ENCODE results near the gene CHRNB4.

DNA sequence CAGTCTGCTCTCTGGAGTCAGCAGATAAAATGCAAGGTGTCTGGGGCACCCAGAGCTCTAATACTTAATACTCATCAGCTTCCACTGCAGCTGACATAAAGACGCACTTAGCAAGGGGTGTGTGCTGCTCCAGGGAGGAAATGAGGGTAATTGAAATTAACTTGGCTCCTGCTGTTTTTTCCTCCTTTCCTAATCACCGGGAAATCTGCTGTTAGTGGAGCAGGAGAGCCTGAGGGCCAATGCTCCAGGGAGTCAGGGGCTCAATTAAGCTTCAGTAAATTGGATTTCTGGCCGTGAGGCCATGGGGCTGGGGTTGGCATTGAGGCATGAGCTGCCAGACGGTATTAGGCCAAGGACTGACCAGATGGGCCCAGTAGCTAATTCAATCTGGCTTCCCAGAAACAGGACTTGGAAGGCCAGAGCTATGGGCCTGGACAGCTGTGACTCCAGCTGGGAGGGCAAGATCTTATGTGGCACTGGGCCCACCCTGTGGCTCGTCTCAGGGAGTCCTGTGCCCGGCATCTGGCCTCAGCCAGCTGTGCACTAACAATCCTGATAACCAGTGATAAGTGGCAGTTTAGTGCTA, 30.7 kb upstream of the CHRNB4 start:
- TF ChIP-seq, protein P1, sequence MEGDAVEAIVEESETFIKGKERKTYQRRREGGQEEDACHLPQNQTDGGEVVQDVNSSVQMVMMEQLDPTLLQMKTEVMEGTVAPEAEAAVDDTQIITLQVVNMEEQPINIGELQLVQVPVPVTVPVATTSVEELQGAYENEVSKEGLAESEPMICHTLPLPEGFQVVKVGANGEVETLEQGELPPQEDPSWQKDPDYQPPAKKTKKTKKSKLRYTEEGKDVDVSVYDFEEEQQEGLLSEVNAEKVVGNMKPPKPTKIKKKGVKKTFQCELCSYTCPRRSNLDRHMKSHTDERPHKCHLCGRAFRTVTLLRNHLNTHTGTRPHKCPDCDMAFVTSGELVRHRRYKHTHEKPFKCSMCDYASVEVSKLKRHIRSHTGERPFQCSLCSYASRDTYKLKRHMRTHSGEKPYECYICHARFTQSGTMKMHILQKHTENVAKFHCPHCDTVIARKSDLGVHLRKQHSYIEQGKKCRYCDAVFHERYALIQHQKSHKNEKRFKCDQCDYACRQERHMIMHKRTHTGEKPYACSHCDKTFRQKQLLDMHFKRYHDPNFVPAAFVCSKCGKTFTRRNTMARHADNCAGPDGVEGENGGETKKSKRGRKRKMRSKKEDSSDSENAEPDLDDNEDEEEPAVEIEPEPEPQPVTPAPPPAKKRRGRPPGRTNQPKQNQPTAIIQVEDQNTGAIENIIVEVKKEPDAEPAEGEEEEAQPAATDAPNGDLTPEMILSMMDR (IDR thresholded peaks at IDR 0.05) = no peak
- no peak for TF ChIP-seq EP300 (IDR thresholded peaks at IDR 0.05; ENCODE audit: low read depth)
- TF ChIP-seq POLR2AphosphoS5 (IDR thresholded peaks at IDR 0.05) = no peak
- TF ChIP-seq POLR2A (IDR thresholded peaks at IDR 0.05) = no peak
